Measurements from ENCODE around the gene RPS6KA5.
"Not testable (repeated sequence)": the region's sequence is repeated elsewhere in the genome, so short reads cannot be mapped to it uniquely, and the experiment has no call there.

The RPS6KA5 gene

DNA sequence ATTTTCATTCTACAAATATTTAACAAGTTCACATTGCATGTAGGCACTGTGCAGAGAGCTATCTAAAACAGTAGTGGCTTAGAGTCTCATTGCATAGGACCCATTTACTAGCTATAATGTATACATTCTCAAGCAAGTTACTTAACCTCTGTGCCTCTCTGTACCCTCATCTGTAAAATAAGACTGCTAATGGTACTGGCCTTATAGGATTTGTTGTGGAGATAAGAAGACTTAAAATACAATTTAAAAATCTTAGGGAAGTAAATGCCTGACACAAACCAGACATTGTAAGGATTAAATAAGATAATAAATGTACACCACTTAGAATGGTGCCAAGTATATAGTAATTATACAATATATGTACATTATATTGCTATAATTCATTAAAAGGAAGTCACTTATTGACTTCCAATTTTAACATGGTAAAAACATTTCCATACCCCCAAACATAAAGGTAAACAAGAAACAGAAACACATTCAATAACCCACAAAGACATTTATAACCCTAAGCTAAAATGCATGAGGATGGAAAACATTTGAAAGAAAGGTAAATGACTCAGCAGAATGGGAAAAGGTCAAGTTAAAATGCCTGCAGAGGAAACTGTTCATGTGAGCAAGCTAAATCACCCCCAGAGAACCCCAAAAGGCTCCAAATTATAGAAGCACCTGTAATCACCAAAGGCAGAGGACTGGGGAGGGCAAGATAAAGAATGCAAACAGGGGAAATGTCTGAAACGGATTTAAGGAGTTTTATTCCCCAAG, 30.8 kb downstream of the RPS6KA5 start:
- no peak overlapping the region for H3K4me3 ChIP-seq (ENCODE audit: low read length)
- DNase-seq (ENCODE audit: low read depth): no peak
- TF ChIP-seq, protein P1, sequence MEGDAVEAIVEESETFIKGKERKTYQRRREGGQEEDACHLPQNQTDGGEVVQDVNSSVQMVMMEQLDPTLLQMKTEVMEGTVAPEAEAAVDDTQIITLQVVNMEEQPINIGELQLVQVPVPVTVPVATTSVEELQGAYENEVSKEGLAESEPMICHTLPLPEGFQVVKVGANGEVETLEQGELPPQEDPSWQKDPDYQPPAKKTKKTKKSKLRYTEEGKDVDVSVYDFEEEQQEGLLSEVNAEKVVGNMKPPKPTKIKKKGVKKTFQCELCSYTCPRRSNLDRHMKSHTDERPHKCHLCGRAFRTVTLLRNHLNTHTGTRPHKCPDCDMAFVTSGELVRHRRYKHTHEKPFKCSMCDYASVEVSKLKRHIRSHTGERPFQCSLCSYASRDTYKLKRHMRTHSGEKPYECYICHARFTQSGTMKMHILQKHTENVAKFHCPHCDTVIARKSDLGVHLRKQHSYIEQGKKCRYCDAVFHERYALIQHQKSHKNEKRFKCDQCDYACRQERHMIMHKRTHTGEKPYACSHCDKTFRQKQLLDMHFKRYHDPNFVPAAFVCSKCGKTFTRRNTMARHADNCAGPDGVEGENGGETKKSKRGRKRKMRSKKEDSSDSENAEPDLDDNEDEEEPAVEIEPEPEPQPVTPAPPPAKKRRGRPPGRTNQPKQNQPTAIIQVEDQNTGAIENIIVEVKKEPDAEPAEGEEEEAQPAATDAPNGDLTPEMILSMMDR (IDR thresholded peaks at IDR 0.05; ENCODE audit: insufficient read depth, low read depth, low read length, missing control alignments): no peak

- TF ChIP-seq, protein P1 (IDR thresholded peaks at IDR 0.05; ENCODE audit: insufficient read depth, low read depth, low read length, missing control alignments): no peak
- no peak for DNase-seq (ENCODE audit: low read depth)
- H3K4me3 ChIP-seq (ENCODE audit: low read length): no peak overlapping the region
Observed at GRCh38 chr14:91027561-91027960, 32.9 kb downstream of the RPS6KA5 start.

- DNase-seq (ENCODE audit: low read depth): peak; percentile 67
- not testable (repeated sequence) for H3K4me3 ChIP-seq (ENCODE audit: low read length)
Observed at GRCh38 chr14:91022622-91023028, 37.8 kb downstream of the RPS6KA5 start.

DNA sequence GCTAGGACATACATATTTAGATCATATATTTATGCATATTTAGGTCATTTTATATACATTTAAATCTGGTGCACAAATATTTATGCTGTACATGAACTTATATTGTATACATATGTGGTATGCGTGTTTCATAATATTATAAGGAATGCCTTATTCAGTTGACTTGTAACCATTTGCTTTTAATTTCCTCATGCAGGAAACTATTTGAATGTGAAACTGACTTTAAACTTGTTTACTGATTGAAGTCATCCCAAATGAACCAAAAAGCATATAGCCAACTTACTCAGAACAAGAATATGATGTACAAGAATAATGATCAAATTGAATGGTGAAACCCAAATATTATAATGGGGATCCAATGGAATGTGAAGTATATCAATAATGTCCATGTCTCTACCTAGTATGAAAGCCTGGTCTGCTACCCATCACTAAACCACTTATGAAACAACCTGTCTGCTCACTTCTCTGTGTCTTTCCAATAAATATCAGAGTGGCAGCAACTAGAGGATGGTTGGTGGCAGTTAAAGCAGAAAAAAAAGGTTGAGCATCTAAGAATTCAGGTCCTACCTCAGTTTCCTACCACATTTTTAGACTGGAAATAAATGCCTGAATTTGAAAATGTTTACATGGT, 38.3 kb downstream of the RPS6KA5 start:
- TF ChIP-seq, protein P1 (IDR thresholded peaks at IDR 0.05; ENCODE audit: insufficient read depth, low read depth, low read length, missing control alignments): no peak
- DNase-seq (ENCODE audit: low read depth): no peak
- no peak overlapping the region for H3K4me3 ChIP-seq (ENCODE audit: low read length)

GRCh38 chr14:91021115-91021514, 39.3 kb downstream of the RPS6KA5 start:
- TF ChIP-seq, protein P1 (IDR thresholded peaks at IDR 0.05; ENCODE audit: insufficient read depth, low read depth, low read length, missing control alignments): no peak
- peak; percentile 40 for DNase-seq (ENCODE audit: low read depth)
- H3K4me3 ChIP-seq (ENCODE audit: low read length): no peak overlapping the region

DNA sequence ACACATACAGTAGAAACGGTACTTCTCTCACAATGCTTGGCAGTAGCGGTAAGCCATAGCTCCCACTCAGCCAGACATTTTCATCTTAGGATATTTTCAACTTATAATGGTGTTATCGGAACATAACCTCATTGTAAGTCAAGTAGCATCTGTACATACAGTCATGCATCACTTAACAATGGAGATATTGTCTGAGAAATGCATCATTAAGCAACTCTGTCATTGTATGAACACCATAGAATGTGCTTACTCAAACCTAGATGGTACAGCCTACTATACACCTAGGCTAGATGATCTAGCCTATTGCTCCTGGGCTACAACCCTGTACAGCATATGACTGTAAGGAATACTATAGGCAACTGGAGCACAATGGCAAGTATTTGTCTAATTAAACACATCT, 40.8 kb downstream of the RPS6KA5 start:
- no peak overlapping the region for H3K4me3 ChIP-seq (ENCODE audit: low read length)
- TF ChIP-seq, protein P1 (IDR thresholded peaks at IDR 0.05; ENCODE audit: insufficient read depth, low read depth, low read length, missing control alignments): no peak
- peak; percentile 29 for DNase-seq (ENCODE audit: low read depth)

GRCh38 chr14:91018481-91018880, 42.0 kb downstream of the RPS6KA5 start:
- TF ChIP-seq, protein P1 (IDR thresholded peaks at IDR 0.05; ENCODE audit: insufficient read depth, low read depth, low read length, missing control alignments): no peak
- no peak overlapping the region for H3K4me3 ChIP-seq (ENCODE audit: low read length)
- DNase-seq (ENCODE audit: low read depth): no peak
